ENCODE measurements around the gene PNLIPRP1.

Gene PNLIPRP1

GRCh38 chr10:116557305-116557880 lies 33.4 kb upstream of the PNLIPRP1 start:
- TF ChIP-seq TAF1 (IDR thresholded peaks at IDR 0.05; ENCODE audit: low read depth) (no peak), REST (IDR thresholded peaks at IDR 0.05; ENCODE audit: low read depth) (no peak), TCF12 (IDR thresholded peaks at IDR 0.05; ENCODE audit: low read depth) (no peak), EP300 (IDR thresholded peaks at IDR 0.05; ENCODE audit: borderline replicate concordance) (no peak), CREB1 (IDR thresholded peaks at IDR 0.05; ENCODE audit: low read depth) (no peak), FOXM1 (IDR thresholded peaks at IDR 0.05; ENCODE audit: borderline replicate concordance, low read depth) (no peak), CEBPB (IDR thresholded peaks at IDR 0.05) (no peak), ZBTB7A (IDR thresholded peaks at IDR 0.05; ENCODE audit: low read depth) (no peak), USF1 (IDR thresholded peaks at IDR 0.05) (no peak), NFIC (IDR thresholded peaks at IDR 0.05) (no peak), TEAD4 (IDR thresholded peaks at IDR 0.05) (no peak), MAX (IDR thresholded peaks at IDR 0.05) (no peak), YY1 (IDR thresholded peaks at IDR 0.05; ENCODE audit: low read depth) (no peak), RAD21 (IDR thresholded peaks at IDR 0.05; ENCODE audit: low read depth) (no peak), EGR1 (IDR thresholded peaks at IDR 0.05) (no peak)

- TF ChIP-seq FOXM1 (IDR thresholded peaks at IDR 0.05; ENCODE audit: borderline replicate concordance, low read depth) (no peak), TEAD4 (IDR thresholded peaks at IDR 0.05) (no peak), EGR1 (IDR thresholded peaks at IDR 0.05) (no peak), REST (IDR thresholded peaks at IDR 0.05; ENCODE audit: low read depth) (no peak), CREB1 (IDR thresholded peaks at IDR 0.05; ENCODE audit: low read depth) (no peak), TCF12 (IDR thresholded peaks at IDR 0.05; ENCODE audit: low read depth) (no peak), USF1 (IDR thresholded peaks at IDR 0.05) (no peak), MAX (IDR thresholded peaks at IDR 0.05) (no peak), ZBTB7A (IDR thresholded peaks at IDR 0.05; ENCODE audit: low read depth) (no peak), TAF1 (IDR thresholded peaks at IDR 0.05; ENCODE audit: low read depth) (no peak), CEBPB (IDR thresholded peaks at IDR 0.05) (no peak), YY1 (IDR thresholded peaks at IDR 0.05; ENCODE audit: low read depth) (no peak), EP300 (IDR thresholded peaks at IDR 0.05; ENCODE audit: borderline replicate concordance) (no peak), RAD21 (IDR thresholded peaks at IDR 0.05; ENCODE audit: low read depth) (no peak), NFIC (IDR thresholded peaks at IDR 0.05) (no peak)
These were observed 25.2 kb upstream of the PNLIPRP1 start for GRCh38 chr10:116565534-116565933.

- TF ChIP-seq CEBPB (IDR thresholded peaks at IDR 0.05) (no peak), MAX (IDR thresholded peaks at IDR 0.05) (no peak), YY1 (IDR thresholded peaks at IDR 0.05; ENCODE audit: low read depth) (no peak), REST (IDR thresholded peaks at IDR 0.05; ENCODE audit: low read depth) (no peak), TEAD4 (IDR thresholded peaks at IDR 0.05) (no peak), ZBTB7A (IDR thresholded peaks at IDR 0.05; ENCODE audit: low read depth) (no peak), CREB1 (IDR thresholded peaks at IDR 0.05; ENCODE audit: low read depth) (no peak)
These were observed 23.8 kb upstream of the PNLIPRP1 start for GRCh38 chr10:116566932-116567331.

- TF ChIP-seq REST (IDR thresholded peaks at IDR 0.05; ENCODE audit: low read depth) = no peak
- TF ChIP-seq YY1 (IDR thresholded peaks at IDR 0.05; ENCODE audit: low read depth) = no peak
- TF ChIP-seq TEAD4 (IDR thresholded peaks at IDR 0.05) = no peak
- no peak for TF ChIP-seq CREB1 (IDR thresholded peaks at IDR 0.05; ENCODE audit: low read depth)
- TF ChIP-seq RAD21 (IDR thresholded peaks at IDR 0.05; ENCODE audit: low read depth) = no peak
- TF ChIP-seq TCF12 (IDR thresholded peaks at IDR 0.05; ENCODE audit: low read depth) = no peak
- TF ChIP-seq CEBPB (IDR thresholded peaks at IDR 0.05) = no peak
- no peak for TF ChIP-seq MAX (IDR thresholded peaks at IDR 0.05)
- no peak for TF ChIP-seq FOXM1 (IDR thresholded peaks at IDR 0.05; ENCODE audit: borderline replicate concordance, low read depth)
- no peak for TF ChIP-seq EP300 (IDR thresholded peaks at IDR 0.05; ENCODE audit: borderline replicate concordance)
- no peak for TF ChIP-seq EGR1 (IDR thresholded peaks at IDR 0.05)
- TF ChIP-seq USF1 (IDR thresholded peaks at IDR 0.05) = no peak
- TF ChIP-seq ZBTB7A (IDR thresholded peaks at IDR 0.05; ENCODE audit: low read depth) = no peak
These were observed 23.4 kb upstream of the PNLIPRP1 start for GRCh38 chr10:116567335-116567734.

All from Ishikawa (cell line).